A673 (cell line): ENCODE measurements around the gene TTPAL. TPM values are rescaled to one million over a fixed set of nuclear protein-coding genes. Genes with fewer than 3 reads are reported as not detected.

Source experiments
- BruUV-seq: library from RNA; stranded (reverse); fragments of 400-500 nt; replicated peaks from 2 replicates; lab custom pipeline; 2021; lab: Mats Ljungman, UMichigan
- CTCF ChIA-PET: fragments of 300-600 bp; sonication (Branson Sonifier 250); formaldehyde crosslinking; loops from one replicate; lab custom pipeline; 2022; ENCODE audit warnings: antibody characterized with exemption; lab: Charles Lee
- POLR2A ChIA-PET: fragments of 300-600 bp; sonication (Branson Sonifier 250); formaldehyde crosslinking; loops from one replicate; lab custom pipeline; 2022; ENCODE audit warnings: antibody characterized with exemption; ENCODE audit not compliant: low non-redundant PET; lab: Charles Lee
- DNase-seq: peaks from one replicate; pipeline ENCODE4 v3.0.0-alpha.2; 2015; ENCODE audit warnings: low spot score
- H3K27ac ChIP-seq: fragments of 200-600 bp; sonication (generic); 2 replicates; pipeline ENCODE4 v1.5.1; 2016; ENCODE audit warnings: mixed run types, low read depth, mild to moderate bottlenecking, mixed read lengths, antibody characterized with exemption, low read length; ENCODE audit not compliant: poor library complexity, severe bottlenecking
- H3K27me3 ChIP-seq: fragments of 200-600 bp; sonication (generic); replicated peaks from 2 replicates; pipeline ENCODE4 v1.6.1; 2017; ENCODE audit warnings: mixed run types, low read depth, mild to moderate bottlenecking, mixed read lengths, antibody characterized with exemption, low read length; ENCODE audit not compliant: insufficient read depth, poor library complexity
- H3K36me3 ChIP-seq: fragments of 200-600 bp; sonication (generic); 2 replicates; pipeline ENCODE4 v1.6.1; 2016; ENCODE audit warnings: mixed run types, mild to moderate bottlenecking, mixed read lengths, antibody characterized with exemption, low read length; ENCODE audit not compliant: insufficient read depth, poor library complexity, severe bottlenecking
- H3K4me1 ChIP-seq: fragments of 200-600 bp; sonication (generic); 2 replicates; pipeline ENCODE4 v1.6.1; 2017; ENCODE audit warnings: mixed run types, mild to moderate bottlenecking, mixed read lengths, antibody characterized with exemption, low read length; ENCODE audit not compliant: insufficient read depth, poor library complexity, severe bottlenecking
- H3K4me3 ChIP-seq: fragments of 200-600 bp; sonication (generic); 2 replicates; pipeline ENCODE4 v1.5.1; 2016; ENCODE audit warnings: low read depth, mixed run types, mild to moderate bottlenecking, mixed read lengths, low read length; ENCODE audit not compliant: poor library complexity, severe bottlenecking
- H3K9me3 ChIP-seq: fragments of 200-600 bp; sonication (generic); 2 replicates; pipeline ENCODE4 v1.6.1; 2016; ENCODE audit warnings: mixed run types, low read depth, mild to moderate bottlenecking, mixed read lengths, antibody characterized with exemption, low read length; ENCODE audit not compliant: poor library complexity, severe bottlenecking
- CTCF ChIP-seq: fragments of 300-800, 200-600 bp; sonication (generic); conservative IDR thresholded peaks from 2 replicates; pipeline ENCODE4 v1.5.1; 2017; ENCODE audit warnings: low read depth, mild to moderate bottlenecking, antibody characterized with exemption, low read length, moderate library complexity, mixed read lengths
- EZH2 ChIP-seq: fragments of 200-600 bp; sonication (generic); IDR thresholded peaks from 2 replicates; pipeline ENCODE4 v1.6.1; 2017; ENCODE audit warnings: borderline replicate concordance, low read depth, mild to moderate bottlenecking, mixed read lengths, antibody characterized with exemption, low read length; ENCODE audit not compliant: poor library complexity, severe bottlenecking
- intact Hi-C: fragments of 100-400 bp; cut with micrococcal nuclease; formaldehyde crosslinking; loops from one replicate; pipeline ENCODE4 v1.10.0; 2022; ENCODE audit not compliant: unreplicated experiment
- total RNA-seq: library from RNA; stranded (reverse); gene quantifications from 2 replicates; pipeline ENCODE4 v1.2.3, GENCODE V29; 2021

Gene TTPAL
- total RNA-seq, 1 experiment from 2014 or later = 14.6 TPM

- no peak overlapping the region for H3K27ac ChIP-seq
- ChIA-PET POLR2A (no interaction called here), CTCF (no interaction called here)
- H3K4me1 ChIP-seq = no peaks in the 10 kb centered on the region
- DNase-seq = no peak
- TF ChIP-seq EZH2 (no peak), CTCF (no peak)
- no peak overlapping the region for H3K4me3 ChIP-seq
- intact Hi-C loops = loop anchor here (5.0 to 10.0 kb wide), 2 partner anchors 246 to 349 kb away; no protein-coding TSS in a partner anchor
- no TSS peak for BruUV-seq
- H3K36me3 ChIP-seq = no peaks in the 10 kb centered on the region
- no peaks in the 10 kb centered on the region for H3K27me3 ChIP-seq
- H3K9me3 ChIP-seq = no peaks in the 10 kb centered on the region
Measured at GRCh38 chr20:44463466-44463865, 12.2 kb upstream of the TTPAL start.

GRCh38 chr20:44464514-44464913 lies 11.2 kb upstream of the TTPAL start:
- H3K27ac ChIP-seq = no peak overlapping the region
- H3K4me1 ChIP-seq = no peaks in the 10 kb centered on the region
- H3K36me3 ChIP-seq = no peaks in the 10 kb centered on the region
- no peak for DNase-seq
- BruUV-seq = no TSS peak
- no peaks in the 10 kb centered on the region for H3K27me3 ChIP-seq
- no peak for TF ChIP-seq EZH2
- no peak for TF ChIP-seq CTCF
- CTCF ChIA-PET = no interaction called here
- intact Hi-C loops = loop anchor here (5.0 to 10.0 kb wide), 2 partner anchors 247 to 350 kb away; no protein-coding TSS in a partner anchor
- no peaks in the 10 kb centered on the region for H3K9me3 ChIP-seq
- H3K4me3 ChIP-seq = no peak overlapping the region
- POLR2A ChIA-PET = no interaction called here

GRCh38 chr20:44465001-44465560 lies 10.6 kb upstream of the TTPAL start:
- Histone ChIP-seq H3K4me3 (no peak overlapping the region), H3K9me3 (no peaks in the 10 kb centered on the region), H3K36me3 (no peaks in the 10 kb centered on the region), H3K27me3 (no peaks in the 10 kb centered on the region), H3K27ac (no peak overlapping the region), H3K4me1 (no peaks in the 10 kb centered on the region)
- no TSS peak for BruUV-seq
- POLR2A ChIA-PET = no interaction called here
- intact Hi-C loops = loop anchor here (5.0 to 10.0 kb wide), 2 partner anchors 147 to 350 kb away; no protein-coding TSS in a partner anchor
- no peak for DNase-seq
- no peak for TF ChIP-seq CTCF
- no peak for TF ChIP-seq EZH2
- CTCF ChIA-PET = no interaction called here
